ENCODE results near the gene TNXB. TPM values are rescaled to one million over a fixed set of nuclear protein-coding genes. Genes with fewer than 3 reads are reported as not detected.

Gene TNXB
- total and polyA plus RNA-seq, 2 experiments from 2014 or later: 2.0 to 6.0 TPM

DNA sequence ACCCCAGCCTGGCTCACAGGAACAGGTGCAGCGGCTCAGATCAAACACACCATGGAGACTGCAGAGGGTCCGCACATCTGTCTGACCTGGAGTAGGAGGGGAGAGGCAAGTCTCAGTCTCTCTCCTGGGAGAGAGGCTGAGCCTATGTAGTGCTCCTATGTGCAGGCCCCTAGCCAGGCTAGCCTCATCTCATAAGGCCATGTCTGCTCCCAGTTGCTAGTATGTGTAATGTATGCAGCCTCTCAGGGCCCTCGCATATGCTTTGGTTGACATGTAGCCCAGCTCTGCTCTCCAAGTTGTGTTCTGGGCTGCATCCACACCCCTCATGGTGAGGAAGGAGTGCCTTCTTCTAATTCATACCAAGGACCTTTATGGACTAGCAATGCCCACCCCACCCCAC is 11.8 kb downstream of the TNXB start (continued):
- TF ChIP-seq, protein P1, sequence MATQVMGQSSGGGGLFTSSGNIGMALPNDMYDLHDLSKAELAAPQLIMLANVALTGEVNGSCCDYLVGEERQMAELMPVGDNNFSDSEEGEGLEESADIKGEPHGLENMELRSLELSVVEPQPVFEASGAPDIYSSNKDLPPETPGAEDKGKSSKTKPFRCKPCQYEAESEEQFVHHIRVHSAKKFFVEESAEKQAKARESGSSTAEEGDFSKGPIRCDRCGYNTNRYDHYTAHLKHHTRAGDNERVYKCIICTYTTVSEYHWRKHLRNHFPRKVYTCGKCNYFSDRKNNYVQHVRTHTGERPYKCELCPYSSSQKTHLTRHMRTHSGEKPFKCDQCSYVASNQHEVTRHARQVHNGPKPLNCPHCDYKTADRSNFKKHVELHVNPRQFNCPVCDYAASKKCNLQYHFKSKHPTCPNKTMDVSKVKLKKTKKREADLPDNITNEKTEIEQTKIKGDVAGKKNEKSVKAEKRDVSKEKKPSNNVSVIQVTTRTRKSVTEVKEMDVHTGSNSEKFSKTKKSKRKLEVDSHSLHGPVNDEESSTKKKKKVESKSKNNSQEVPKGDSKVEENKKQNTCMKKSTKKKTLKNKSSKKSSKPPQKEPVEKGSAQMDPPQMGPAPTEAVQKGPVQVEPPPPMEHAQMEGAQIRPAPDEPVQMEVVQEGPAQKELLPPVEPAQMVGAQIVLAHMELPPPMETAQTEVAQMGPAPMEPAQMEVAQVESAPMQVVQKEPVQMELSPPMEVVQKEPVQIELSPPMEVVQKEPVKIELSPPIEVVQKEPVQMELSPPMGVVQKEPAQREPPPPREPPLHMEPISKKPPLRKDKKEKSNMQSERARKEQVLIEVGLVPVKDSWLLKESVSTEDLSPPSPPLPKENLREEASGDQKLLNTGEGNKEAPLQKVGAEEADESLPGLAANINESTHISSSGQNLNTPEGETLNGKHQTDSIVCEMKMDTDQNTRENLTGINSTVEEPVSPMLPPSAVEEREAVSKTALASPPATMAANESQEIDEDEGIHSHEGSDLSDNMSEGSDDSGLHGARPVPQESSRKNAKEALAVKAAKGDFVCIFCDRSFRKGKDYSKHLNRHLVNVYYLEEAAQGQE (IDR thresholded peaks at IDR 0.05; ENCODE audit: unreplicated experiment): no peak
- TF ChIP-seq EZH2phosphoT487 (IDR thresholded peaks at IDR 0.05; ENCODE audit: unreplicated experiment): no peak
- no peak for TF ChIP-seq CREB1 (CRISPR knock-in tag; IDR thresholded peaks at IDR 0.05; ENCODE audit: low read depth)
- no peak for TF ChIP-seq JUNB (IDR thresholded peaks at IDR 0.05; ENCODE audit: unreplicated experiment)
- no peak for TF ChIP-seq NANOG (IDR thresholded peaks at IDR 0.05; ENCODE audit: borderline replicate concordance)

DNA sequence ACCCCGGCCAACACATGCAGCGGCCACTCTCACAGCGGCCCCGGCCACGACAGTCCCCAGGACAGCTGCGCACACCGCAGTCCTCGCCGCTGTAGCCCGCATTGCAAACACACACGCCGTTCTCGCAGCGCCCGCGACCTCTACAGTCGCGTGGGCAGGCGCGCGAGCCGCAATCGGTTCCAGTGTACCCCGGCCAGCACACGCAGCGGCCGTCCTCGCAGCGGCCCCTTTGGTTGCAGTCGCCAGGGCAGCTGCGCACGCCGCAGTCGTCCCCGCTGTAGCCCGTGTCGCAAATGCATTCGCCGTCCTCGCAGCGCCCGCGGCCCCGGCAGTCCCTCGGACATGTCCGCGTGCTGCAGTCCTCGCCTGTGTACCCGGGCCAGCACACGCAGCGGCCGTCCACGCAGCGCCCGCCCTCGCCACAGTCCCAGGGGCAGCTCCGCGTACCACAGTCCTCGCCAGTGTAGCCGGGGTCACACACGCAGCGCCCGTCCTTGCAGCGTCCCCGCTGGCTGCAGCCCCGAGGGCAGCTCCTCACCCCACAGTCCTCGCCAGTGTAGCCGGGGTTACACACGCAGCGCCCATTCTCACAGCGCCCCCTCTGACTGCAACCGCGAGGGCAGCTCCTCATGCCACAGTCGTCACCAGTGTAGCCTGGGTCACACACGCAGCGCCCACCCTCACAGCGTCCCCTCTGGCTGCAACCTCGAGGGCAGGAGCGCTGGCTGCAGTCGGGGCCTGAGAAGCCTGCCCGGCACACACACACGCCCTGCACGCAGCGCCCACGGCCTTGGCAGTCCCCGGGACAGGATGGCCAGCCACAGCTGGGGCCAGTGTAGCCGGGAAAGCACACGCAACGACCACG is 12.5 kb downstream of the TNXB start:
- no peak overlapping the region for H3K27ac Mint-ChIP-seq
- H3K27me3 ChIP-seq (ENCODE audit: insufficient read depth): peaks cover 35% of the 10 kb centered on the region
- ATAC-seq (peak; percentile 81), DNase-seq (ENCODE audit: low spot score) (peak; percentile 73)
- no peak overlapping the region for H3K27ac ChIP-seq (ENCODE audit: low read depth)
- H3K4me3 ChIP-seq: peak overlapping the region; percentile 48; the same call in 1 of the 2 replicates
- no peaks in the 10 kb centered on the region for H4K20me1 ChIP-seq (replicated peaks; ENCODE audit: insufficient read depth)
- H2AFZ ChIP-seq: peak overlapping the region; percentile 32
- peaks cover 22% of the 10 kb centered on the region for H3K27me3 Mint-ChIP-seq (ENCODE audit: insufficient read depth, low read depth, poor library complexity)
- no peaks in the 10 kb centered on the region for H3K79me2 ChIP-seq (replicated peaks; ENCODE audit: insufficient read depth)
- H3K4me2 ChIP-seq: peak overlapping the region; percentile 57; the same call in 1 of the 2 replicates
- no peaks in the 10 kb centered on the region for H3K36me3 ChIP-seq (ENCODE audit: insufficient read depth)
- H3K4me3 Mint-ChIP-seq: peak overlapping the region; percentile 61; the same call in 2 of the 3 replicates
- H3K36me3 Mint-ChIP-seq (ENCODE audit: low read depth): no peaks in the 10 kb centered on the region
- no peaks in the 10 kb centered on the region for H3F3A ChIP-seq (replicated peaks; ENCODE audit: low read depth)
- no peaks in the 10 kb centered on the region for H3K9me3 Mint-ChIP-seq
- no peaks in the 10 kb centered on the region for H3K4me1 ChIP-seq (ENCODE audit: insufficient read depth)
- H3K9me2 ChIP-seq (ENCODE audit: insufficient read depth): no peaks in the 10 kb centered on the region
- no peaks in the 10 kb centered on the region; the same call in 2 of the 3 replicates for H3K4me1 Mint-ChIP-seq
- no peak for TF ChIP-seq ZNF331 (CRISPR knock-in tag; IDR thresholded peaks at IDR 0.05; ENCODE audit: low read depth)
- TF ChIP-seq, protein P2, sequence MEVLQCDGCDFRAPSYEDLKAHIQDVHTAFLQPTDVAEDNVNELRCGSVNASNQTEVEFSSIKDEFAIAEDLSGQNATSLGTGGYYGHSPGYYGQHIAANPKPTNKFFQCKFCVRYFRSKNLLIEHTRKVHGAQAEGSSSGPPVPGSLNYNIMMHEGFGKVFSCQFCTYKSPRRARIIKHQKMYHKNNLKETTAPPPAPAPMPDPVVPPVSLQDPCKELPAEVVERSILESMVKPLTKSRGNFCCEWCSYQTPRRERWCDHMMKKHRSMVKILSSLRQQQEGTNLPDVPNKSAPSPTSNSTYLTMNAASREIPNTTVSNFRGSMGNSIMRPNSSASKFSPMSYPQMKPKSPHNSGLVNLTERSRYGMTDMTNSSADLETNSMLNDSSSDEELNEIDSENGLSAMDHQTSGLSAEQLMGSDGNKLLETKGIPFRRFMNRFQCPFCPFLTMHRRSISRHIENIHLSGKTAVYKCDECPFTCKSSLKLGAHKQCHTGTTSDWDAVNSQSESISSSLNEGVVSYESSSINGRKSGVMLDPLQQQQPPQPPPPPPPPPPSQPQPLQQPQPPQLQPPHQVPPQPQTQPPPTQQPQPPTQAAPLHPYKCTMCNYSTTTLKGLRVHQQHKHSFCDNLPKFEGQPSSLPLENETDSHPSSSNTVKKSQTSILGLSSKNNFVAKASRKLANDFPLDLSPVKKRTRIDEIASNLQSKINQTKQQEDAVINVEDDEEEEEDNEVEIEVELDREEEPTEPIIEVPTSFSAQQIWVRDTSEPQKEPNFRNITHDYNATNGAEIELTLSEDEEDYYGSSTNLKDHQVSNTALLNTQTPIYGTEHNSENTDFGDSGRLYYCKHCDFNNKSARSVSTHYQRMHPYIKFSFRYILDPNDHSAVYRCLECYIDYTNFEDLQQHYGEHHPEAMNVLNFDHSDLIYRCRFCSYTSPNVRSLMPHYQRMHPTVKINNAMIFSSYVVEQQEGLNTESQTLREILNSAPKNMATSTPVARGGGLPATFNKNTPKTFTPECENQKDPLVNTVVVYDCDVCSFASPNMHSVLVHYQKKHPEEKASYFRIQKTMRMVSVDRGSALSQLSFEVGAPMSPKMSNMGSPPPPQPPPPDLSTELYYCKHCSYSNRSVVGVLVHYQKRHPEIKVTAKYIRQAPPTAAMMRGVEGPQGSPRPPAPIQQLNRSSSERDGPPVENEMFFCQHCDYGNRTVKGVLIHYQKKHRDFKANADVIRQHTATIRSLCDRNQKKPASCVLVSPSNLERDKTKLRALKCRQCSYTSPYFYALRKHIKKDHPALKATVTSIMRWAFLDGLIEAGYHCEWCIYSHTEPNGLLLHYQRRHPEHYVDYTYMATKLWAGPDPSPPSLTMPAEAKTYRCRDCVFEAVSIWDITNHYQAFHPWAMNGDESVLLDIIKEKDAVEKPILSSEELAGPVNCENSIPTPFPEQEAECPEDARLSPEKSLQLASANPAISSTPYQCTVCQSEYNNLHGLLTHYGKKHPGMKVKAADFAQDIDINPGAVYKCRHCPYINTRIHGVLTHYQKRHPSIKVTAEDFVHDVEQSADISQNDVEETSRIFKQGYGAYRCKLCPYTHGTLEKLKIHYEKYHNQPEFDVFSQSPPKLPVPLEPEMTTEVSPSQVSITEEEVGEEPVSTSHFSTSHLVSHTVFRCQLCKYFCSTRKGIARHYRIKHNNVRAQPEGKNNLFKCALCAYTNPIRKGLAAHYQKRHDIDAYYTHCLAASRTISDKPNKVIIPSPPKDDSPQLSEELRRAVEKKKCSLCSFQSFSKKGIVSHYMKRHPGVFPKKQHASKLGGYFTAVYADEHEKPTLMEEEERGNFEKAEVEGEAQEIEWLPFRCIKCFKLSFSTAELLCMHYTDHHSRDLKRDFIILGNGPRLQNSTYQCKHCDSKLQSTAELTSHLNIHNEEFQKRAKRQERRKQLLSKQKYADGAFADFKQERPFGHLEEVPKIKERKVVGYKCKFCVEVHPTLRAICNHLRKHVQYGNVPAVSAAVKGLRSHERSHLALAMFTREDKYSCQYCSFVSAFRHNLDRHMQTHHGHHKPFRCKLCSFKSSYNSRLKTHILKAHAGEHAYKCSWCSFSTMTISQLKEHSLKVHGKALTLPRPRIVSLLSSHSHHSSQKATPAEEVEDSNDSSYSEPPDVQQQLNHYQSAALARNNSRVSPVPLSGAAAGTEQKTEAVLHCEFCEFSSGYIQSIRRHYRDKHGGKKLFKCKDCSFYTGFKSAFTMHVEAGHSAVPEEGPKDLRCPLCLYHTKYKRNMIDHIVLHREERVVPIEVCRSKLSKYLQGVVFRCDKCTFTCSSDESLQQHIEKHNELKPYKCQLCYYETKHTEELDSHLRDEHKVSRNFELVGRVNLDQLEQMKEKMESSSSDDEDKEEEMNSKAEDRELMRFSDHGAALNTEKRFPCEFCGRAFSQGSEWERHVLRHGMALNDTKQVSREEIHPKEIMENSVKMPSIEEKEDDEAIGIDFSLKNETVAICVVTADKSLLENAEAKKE (CRISPR knock-in tag; IDR thresholded peaks at IDR 0.05): no peak
- TF ChIP-seq, protein P3, sequence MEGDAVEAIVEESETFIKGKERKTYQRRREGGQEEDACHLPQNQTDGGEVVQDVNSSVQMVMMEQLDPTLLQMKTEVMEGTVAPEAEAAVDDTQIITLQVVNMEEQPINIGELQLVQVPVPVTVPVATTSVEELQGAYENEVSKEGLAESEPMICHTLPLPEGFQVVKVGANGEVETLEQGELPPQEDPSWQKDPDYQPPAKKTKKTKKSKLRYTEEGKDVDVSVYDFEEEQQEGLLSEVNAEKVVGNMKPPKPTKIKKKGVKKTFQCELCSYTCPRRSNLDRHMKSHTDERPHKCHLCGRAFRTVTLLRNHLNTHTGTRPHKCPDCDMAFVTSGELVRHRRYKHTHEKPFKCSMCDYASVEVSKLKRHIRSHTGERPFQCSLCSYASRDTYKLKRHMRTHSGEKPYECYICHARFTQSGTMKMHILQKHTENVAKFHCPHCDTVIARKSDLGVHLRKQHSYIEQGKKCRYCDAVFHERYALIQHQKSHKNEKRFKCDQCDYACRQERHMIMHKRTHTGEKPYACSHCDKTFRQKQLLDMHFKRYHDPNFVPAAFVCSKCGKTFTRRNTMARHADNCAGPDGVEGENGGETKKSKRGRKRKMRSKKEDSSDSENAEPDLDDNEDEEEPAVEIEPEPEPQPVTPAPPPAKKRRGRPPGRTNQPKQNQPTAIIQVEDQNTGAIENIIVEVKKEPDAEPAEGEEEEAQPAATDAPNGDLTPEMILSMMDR (conservative IDR thresholded peaks at IDR 0.05; ENCODE audit: low read depth in 2 of 2): peak; percentile 35 to 66
